ENCODE results near the gene SEC14L2.

- TF ChIP-seq CTCF (IDR thresholded peaks at IDR 0.05) (no peak), EZH2phosphoT487 (IDR thresholded peaks at IDR 0.05) (no peak)
Observed at GRCh38 chr22:30399718-30400117, 2.9 kb downstream of the SEC14L2 start.
